GM12872 (cell line): ENCODE results near the gene BMPR1B.

ENCODE experiments used
- CTCF ChIP-seq: IDR thresholded peaks from 3 replicates; pipeline ENCODE4 v1.5.1; 2011; ENCODE audit warnings: low read depth, mild to moderate bottlenecking, low read length, moderate library complexity; ENCODE audit not compliant: insufficient read depth

BMPR1B gene

GRCh38 chr4:94871644-94872305 lies 114.0 kb downstream of the BMPR1B start:
- TF ChIP-seq CTCF, result no peak

DNA sequence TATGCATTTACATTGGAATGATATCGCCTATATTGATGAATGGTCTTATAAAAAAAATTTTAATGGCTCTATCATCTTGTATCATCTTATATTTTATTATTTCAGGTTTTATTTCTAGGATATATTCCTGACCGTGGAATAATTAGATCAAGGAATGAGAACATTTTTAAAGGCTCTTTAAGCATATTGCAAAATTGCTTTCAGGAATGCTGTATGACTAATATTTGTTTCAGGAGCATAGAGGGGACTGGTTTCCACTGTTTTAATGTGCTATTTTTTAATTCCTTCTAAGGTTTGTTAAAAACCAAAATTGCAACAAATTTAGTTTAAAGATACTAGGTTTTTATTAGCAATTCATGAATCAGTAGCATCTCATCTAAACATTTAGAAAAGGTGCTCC lies 120.2 kb downstream of the BMPR1B start:
- TF ChIP-seq CTCF, result no peak

- TF ChIP-seq CTCF, result no peak
Observed at GRCh38 chr4:94880956-94881355, 123.2 kb downstream of the BMPR1B start.

- TF ChIP-seq CTCF, result no peak
Observed at GRCh38 chr4:94882756-94883155, 125.0 kb downstream of the BMPR1B start.

DNA sequence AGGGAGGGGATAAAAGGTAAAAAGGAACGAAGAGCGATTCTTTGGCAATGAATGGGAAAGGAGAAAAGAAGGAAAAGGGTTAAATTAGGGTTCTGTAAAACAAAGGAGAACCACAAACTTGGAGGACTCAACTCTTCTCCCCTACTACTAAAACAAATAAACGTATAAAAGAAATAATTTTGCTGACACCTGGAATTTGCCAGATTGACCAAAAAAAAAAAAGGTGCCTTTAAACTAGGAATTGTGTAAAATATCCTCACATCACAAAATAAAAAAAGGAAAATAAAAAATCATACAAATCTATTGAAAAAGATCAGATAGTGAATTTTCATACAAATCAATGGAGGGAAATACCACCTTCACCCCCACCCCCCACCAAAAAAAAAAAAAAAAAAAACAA lies 129.3 kb downstream of the BMPR1B start:
- no peak for TF ChIP-seq CTCF

DNA sequence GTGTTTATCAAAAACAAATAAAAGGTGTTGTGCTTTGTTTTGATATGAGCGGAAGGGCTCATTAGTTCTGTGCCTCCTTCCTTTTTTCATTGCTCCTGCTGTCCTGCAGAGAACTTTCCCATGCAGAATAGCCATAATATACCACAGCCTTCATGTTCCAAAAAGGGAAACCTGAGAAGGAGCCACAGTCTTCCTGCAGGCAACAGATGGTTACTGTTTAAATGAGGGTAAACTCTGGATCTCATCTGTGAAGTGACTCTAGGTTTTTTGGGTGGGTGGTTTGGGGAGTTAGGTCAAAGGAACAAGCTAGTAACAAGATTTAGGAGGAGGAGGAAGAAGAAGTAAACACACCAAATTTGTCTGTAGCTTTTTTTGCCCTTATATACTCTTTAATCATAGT lies 131.8 kb downstream of the BMPR1B start:
- TF ChIP-seq CTCF, result no peak

- no peak for TF ChIP-seq CTCF
Observed at GRCh38 chr4:94889946-94890345, 132.2 kb downstream of the BMPR1B start.
